ENCODE results near the gene RNF181. TPM values are rescaled to one million over a fixed set of nuclear protein-coding genes. Genes with fewer than 3 reads are reported as not detected.

RNF181 gene
- total and polyA plus RNA-seq, 2 of the 8 experiments (the other 6 are each of a cell fraction or from before 2014, with no cell fraction given), result 97.2 to 514 TPM

DNA sequence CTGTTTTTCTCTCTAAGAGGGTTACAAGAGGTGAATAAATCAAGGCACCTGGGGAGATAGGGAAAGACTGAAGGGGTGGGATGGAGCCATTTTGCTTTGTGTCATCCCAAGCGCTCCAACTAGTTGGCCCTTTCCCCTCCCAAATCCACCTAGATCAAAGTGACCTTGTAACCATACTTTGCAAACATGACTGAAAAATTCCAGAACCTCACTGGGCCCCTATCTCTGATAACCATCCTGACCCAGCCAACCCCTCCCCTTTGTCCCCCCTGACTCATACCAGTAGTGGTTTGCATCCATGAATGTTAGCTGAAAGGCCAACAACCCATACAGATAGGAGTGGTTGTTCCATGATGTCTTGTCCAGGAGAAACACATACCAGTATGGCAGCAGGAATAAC lies 37.4 kb upstream of the RNF181 start:
- no peak overlapping the region for H3K9ac ChIP-seq (replicated peaks in 1 of 4; ENCODE audit: extremely low read depth in 1 of 4, low read depth in 3 of 4, low read length in 3 of 4)
- DNase-seq (ENCODE audit: low read depth in 1 of 2, low spot score in 2 of 2) (no peak), FAIRE-seq (no peak)
- H3K23me2 ChIP-seq (ENCODE audit: low read depth, low read length), result peaks cover 5% of the 10 kb centered on the region
- TF ChIP-seq ZNF274 (IDR thresholded peaks at IDR 0.05; ENCODE audit: borderline replicate concordance, extremely low read depth, low read length), result no peak
- no peak for TF ChIP-seq BACH1 (IDR thresholded peaks at IDR 0.05; ENCODE audit: low read length)
- TF ChIP-seq, protein P1, sequence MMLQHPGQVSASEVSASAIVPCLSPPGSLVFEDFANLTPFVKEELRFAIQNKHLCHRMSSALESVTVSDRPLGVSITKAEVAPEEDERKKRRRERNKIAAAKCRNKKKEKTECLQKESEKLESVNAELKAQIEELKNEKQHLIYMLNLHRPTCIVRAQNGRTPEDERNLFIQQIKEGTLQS (IDR thresholded peaks at IDR 0.05; ENCODE audit: insufficient read depth, low read depth, low read length), result no peak
- TF ChIP-seq BCL11A (IDR thresholded peaks at IDR 0.05; ENCODE audit: low read depth in 2 of 2, low read length in 2 of 2), result no peak
- no peak for TF ChIP-seq NRF1 (IDR thresholded peaks at IDR 0.05; ENCODE audit: low read depth, low read length)
- TF ChIP-seq NANOG (IDR thresholded peaks at IDR 0.05; ENCODE audit: insufficient read depth, low read depth, low read length, poor library complexity, severe bottlenecking), result no peak
- no peak for TF ChIP-seq RXRA (IDR thresholded peaks at IDR 0.05; ENCODE audit: insufficient read depth, low read depth, low read length)
- ChIA-PET CTCF (ENCODE audit: partially characterized antibody) (interaction anchor here (1.0 to 2.0 kb wide), 3 partner anchors 23 to 165 kb away, joined by 3 to 15 read pairs (median 3); no protein-coding TSS in a partner anchor), POLR2A (ENCODE audit: partially characterized antibody) (interaction anchor here (1.0 to 38.6 kb wide), 3 partner anchors 17 to 189 kb away, joined by 3 to 1889 read pairs (median 803); partner anchors contain the start of genes CAPG, MAT2A and SH2D6)
- no peak overlapping the region for H2BK5ac ChIP-seq (ENCODE audit: low read depth, low read length)
- 89% methylated on average over 1 of the region's 1 CpG; no CpG with 5 or more reads in 1 of the 2 experiments for WGBS, 2 experiments (ENCODE audit: extremely low coverage in 1 of 2, insufficient coverage in 1 of 2, insufficient read length in 1 of 2, insufficient replicate concordance in 2 of 2, low coverage in 1 of 2, low lambda C conversion rate in 2 of 2, missing lambda C conversion rate in 1 of 2)
- no peak overlapping the region for H3K18ac ChIP-seq (ENCODE audit: extremely low read depth, low read length)
- no peak overlapping the region for H2BK12ac ChIP-seq (ENCODE audit: low read depth, low read length)
- H3K4ac ChIP-seq (replicated peaks; ENCODE audit: insufficient read length, low read depth, low read length), result no peak overlapping the region
- H2AFZ ChIP-seq (ENCODE audit: low read length), result no peak overlapping the region
- H3K36me3 ChIP-seq (ENCODE audit: control insufficient read depth in 2 of 4, insufficient read depth in 4 of 4, low read length in 3 of 4), result peaks cover 10 to 30% (median 20%) of the 10 kb centered on the region in 4 experiments; a peak in 7 of 8 replicates
- peaks cover 0 to 18% of the 10 kb centered on the region in 2 experiments; a peak in 2 of 4 replicates for H3K79me2 ChIP-seq (ENCODE audit: control insufficient read depth in 1 of 2, insufficient read depth in 2 of 2, low read length in 2 of 2)
- H3K27me3 ChIP-seq (replicated peaks in 1 of 4; ENCODE audit: control insufficient read depth in 3 of 4, extremely low read depth in 1 of 4, insufficient read depth in 3 of 4, low read length in 3 of 4), result no peaks in the 10 kb centered on the region
- H4K20me1 ChIP-seq (replicated peaks in 1 of 2; ENCODE audit: control insufficient read depth in 1 of 2, insufficient read depth in 2 of 2, low read length in 2 of 2), result no peaks in the 10 kb centered on the region
- no peak overlapping the region for H4K91ac ChIP-seq (replicated peaks; ENCODE audit: insufficient read length, low read length)
- no peak overlapping the region for H3K23ac ChIP-seq (ENCODE audit: insufficient read length)
- no peak overlapping the region for H2BK120ac ChIP-seq (replicated peaks; ENCODE audit: low read depth, low read length)
- H3K27ac ChIP-seq (ENCODE audit: low read depth, low read length), result no peak overlapping the region
- H2BK15ac ChIP-seq (ENCODE audit: low read length), result no peak overlapping the region
- no peak overlapping the region for H3K14ac ChIP-seq (ENCODE audit: insufficient read length)
- no peak overlapping the region for H3K56ac ChIP-seq (replicated peaks; ENCODE audit: insufficient read length, low read depth, low read length)
- H2AK5ac ChIP-seq (ENCODE audit: low read depth, low read length), result no peak overlapping the region
- H4K5ac ChIP-seq (ENCODE audit: insufficient read length, low read depth, low read length), result no peak overlapping the region
- H3K4me2 ChIP-seq (ENCODE audit: insufficient read depth in 1 of 2, low read depth in 2 of 2, low read length in 2 of 2), result no peak overlapping the region
- no peaks in the 10 kb centered on the region for H3K9me3 ChIP-seq (ENCODE audit: insufficient read depth in 2 of 2, low read depth in 1 of 2, low read length in 1 of 2)
- H4K8ac ChIP-seq (ENCODE audit: extremely low read depth, insufficient read depth, low read length), result no peak overlapping the region
- H3K4me3 ChIP-seq (ENCODE audit: extremely low read depth in 1 of 4, insufficient read depth in 2 of 4, low read depth in 3 of 4, low read length in 4 of 4), result no peak overlapping the region
- H3K79me1 ChIP-seq (ENCODE audit: low read depth, low read length), result 0 out of 2 replicates have a peak, but pooled peaks cover 4% of the 10 kb centered on the region
- no peak overlapping the region for H2BK20ac ChIP-seq (ENCODE audit: low read length)
- H3K4me1 ChIP-seq (replicated peaks in 1 of 4; ENCODE audit: control insufficient read depth in 3 of 4, insufficient read depth in 4 of 4, low read length in 3 of 4), result no peaks in the 10 kb centered on the region

Measured in H1 (cell line).